ENCODE results near the gene CDH22.

- no peak for TF ChIP-seq CTCF (conservative IDR thresholded peaks at IDR 0.05)
- no peak for TF ChIP-seq ZFX (IDR thresholded peaks at IDR 0.05)
Measured at GRCh38 chr20:46133886-46134654, 174.2 kb downstream of the CDH22 start.

All from C4-2B (cell line).